H1 (cell line): ENCODE results near the gene ADAM22. TPM values are rescaled to one million over a fixed set of nuclear protein-coding genes. Genes with fewer than 3 reads are reported as not detected.
A peak's percentile ranks its signal among the peaks of the same experiment; 100 is the strongest.

ENCODE experiments used
- ATF2 ChIP-seq: IDR thresholded peaks from 2 replicates; pipeline ENCODE4 v1.6.1; 2012; ENCODE audit warnings: low read length, inconsistent platforms
- CBX5 ChIP-seq: fragments of 300-800, 300-1000 bp; sonication (generic); IDR thresholded peaks from 2 replicates; pipeline ENCODE4 v1.7.1; 2016; ENCODE audit warnings: antibody characterized with exemption, low read length, low read depth
- CHD1 ChIP-seq: IDR thresholded peaks from 2 replicates; pipeline ENCODE4 v1.6.1; 2012; ENCODE audit warnings: low read depth, low read length, improper control_type of control experiment
- HDAC6 ChIP-seq: IDR thresholded peaks from one replicate; pipeline ENCODE4 v1.7.1; 2012; ENCODE audit warnings: low read depth, mild to moderate bottlenecking, inconsistent platforms, low read length, moderate library complexity
- MAFK ChIP-seq: IDR thresholded peaks from 2 replicates; pipeline ENCODE4 v1.6.1; 2012; ENCODE audit warnings: low read depth, mild to moderate bottlenecking, improper control_type of control experiment, low read length
- PHF8 ChIP-seq: fragments of 200-600 bp; sonication (generic); conservative IDR thresholded peaks from 2 replicates; pipeline ENCODE4 v1.7.1; 2012; ENCODE audit warnings: low read depth, mild to moderate bottlenecking, inconsistent platforms, low read length, moderate library complexity
- POLR2AphosphoS5 ChIP-seq: IDR thresholded peaks from 2 replicates; pipeline ENCODE4 v1.6.1; 2011; ENCODE audit warnings: low read depth, low read length
- SIX5 ChIP-seq: IDR thresholded peaks from 2 replicates; pipeline ENCODE4 v1.6.1; 2011; ENCODE audit warnings: mild to moderate bottlenecking, low read depth, low read length
- TEAD4 ChIP-seq: IDR thresholded peaks from 2 replicates; pipeline ENCODE4 v1.6.1; 2012; ENCODE audit warnings: low read depth, low read length, inconsistent platforms, mixed read lengths
- polyA plus RNA-seq, 7 experiments: library from polyadenylated mRNA; depleted of rRNA in 3 of 7; stranded (reverse) in 5 of 7; unstranded in 2 of 7; fragments of >200 nt in 5 of 7; fragments of 200-250 nt in 2 of 7; gene quantifications; 1 replicate in 5 of 7; 2 replicates in 1 of 7; 4 replicates in 1 of 7; pipeline versions ENCODE4 v1.2.1 to v1.2.3, GENCODE V29; 2011 to 2013; ENCODE audit warnings: missing spikeins in 2 of 7, mixed read lengths in 2 of 7
- total RNA-seq: library from RNA; stranded (reverse); fragmentation: NEBNext Ultra II Directional; extraction: Animal tissue kit (Norgen Biotek cat#: 25700); gene quantifications from 2 replicates; pipeline ENCODE4 v1.2.1, GENCODE V29; 2021

Gene ADAM22
- total and polyA plus RNA-seq, 2 of the 8 experiments (the other 6 are each of a cell fraction or from before 2014, with no cell fraction given), result 4.6 to 21.4 TPM

- TF ChIP-seq PHF8 (peak; percentile 70), MAFK (peak; percentile 74; the same call in 1 of the 2 replicates), CHD1 (peak; percentile 94), TEAD4 (peak; percentile 3; the same call in 1 of the 2 replicates), CBX5 (no peak), ATF2 (no peak), SIX5 (no peak), HDAC6 (no peak), POLR2AphosphoS5 (peak; percentile 77; the same call in 1 of the 2 replicates)
These were observed 286.0 kb downstream of the ADAM22 start, which contains the start of gene SRI (continued) for GRCh38 chr7:88219781-88220747.
